Hepatocyte (in vitro differentiated cells): ENCODE data around the gene LY6G6C. TPM values are rescaled to one million over a fixed set of nuclear protein-coding genes. Genes with fewer than 3 reads are reported as not detected.

Source experiments
- DNase-seq: peaks from one replicate; pipeline ENCODE4 v3.0.0-alpha.2; 2016; ENCODE audit warnings: low spot score
- H2AFZ ChIP-seq: fragments of 200-600 bp; sonication (generic); 2 replicates; pipeline ENCODE4 v1.6.0; 2016; ENCODE audit warnings: antibody characterized with exemption, mild to moderate bottlenecking
- H3K27ac ChIP-seq: fragments of 200-600 bp; sonication (generic); 2 replicates; pipeline ENCODE4 v1.5.1; 2016; ENCODE audit warnings: mild to moderate bottlenecking
- H3K27me3 ChIP-seq: fragments of 200-600 bp; sonication (generic); 2 replicates; pipeline ENCODE4 v1.6.1; 2016
- H3K36me3 ChIP-seq: fragments of 200-600 bp; sonication (generic); replicated peaks from 2 replicates; pipeline ENCODE4 v1.5.1; 2016; ENCODE audit warnings: low read depth; ENCODE audit not compliant: insufficient read depth
- H3K4me1 ChIP-seq: fragments of 200-600 bp; sonication (generic); 2 replicates; pipeline ENCODE4 v1.5.1; 2016; ENCODE audit warnings: mild to moderate bottlenecking, moderate library complexity; ENCODE audit not compliant: insufficient read depth
- H3K4me2 ChIP-seq: fragments of 200-600 bp; sonication (generic); 2 replicates; pipeline ENCODE4 v1.6.0; 2016
- H3K4me3 ChIP-seq: fragments of 200-600 bp; sonication (generic); 2 replicates; pipeline ENCODE4 v1.5.1; 2016; ENCODE audit warnings: mild to moderate bottlenecking
- H3K79me2 ChIP-seq: fragments of 200-600 bp; sonication (generic); 2 replicates; pipeline ENCODE4 v1.6.0; 2017; ENCODE audit warnings: mild to moderate bottlenecking
- H3K9me2 ChIP-seq: fragments of 200-600 bp; sonication (generic); replicated peaks from 2 replicates; pipeline ENCODE4 v1.6.0; 2017; ENCODE audit warnings: mild to moderate bottlenecking; ENCODE audit not compliant: insufficient read depth
- H3K9me3 ChIP-seq: fragments of 200-600 bp; sonication (generic); 2 replicates; pipeline ENCODE4 v1.5.1; 2016; ENCODE audit warnings: low read depth, mild to moderate bottlenecking
- H4K20me1 ChIP-seq: fragments of 200-600 bp; sonication (generic); 2 replicates; pipeline ENCODE4 v1.6.0; 2016; ENCODE audit warnings: mild to moderate bottlenecking; ENCODE audit not compliant: insufficient read depth, poor library complexity, severe bottlenecking
- CTCF ChIP-seq: fragments of 200-600 bp; sonication (generic); IDR thresholded peaks from 2 replicates; pipeline ENCODE4 v1.5.1; 2016; ENCODE audit warnings: antibody characterized with exemption, mild to moderate bottlenecking; ENCODE audit not compliant: poor library complexity
- EZH2 ChIP-seq: fragments of 200-600 bp; sonication (generic); IDR thresholded peaks from 2 replicates; pipeline ENCODE4 v1.6.1; 2016; ENCODE audit warnings: antibody characterized with exemption, mild to moderate bottlenecking, borderline replicate concordance
- EZH2phosphoT487 ChIP-seq: fragments of 200-600 bp; sonication (generic); IDR thresholded peaks from one replicate; pipeline ENCODE4 v1.6.1; 2018; ENCODE audit warnings: antibody characterized with exemption, mild to moderate bottlenecking, low read depth, moderate library complexity; ENCODE audit not compliant: unreplicated experiment, severe bottlenecking
- WGBS: methylation state at CpG from one replicate; pipeline ENCODE4 v1.1.6; 2016; ENCODE audit warnings: low lambda C conversion rate; ENCODE audit errors: missing lambda C conversion rate; 5-methylcytosine and 5-hydroxymethylcytosine counted together
- microRNA-seq: library from miRNA; unstranded; fragments of <30 nt; microRNA quantifications from one replicate; pipeline ENCODE4, GENCODE V29; 2017
- polyA plus RNA-seq: library from polyadenylated mRNA; unstranded; fragments of >200 nt; fragmentation: Nextera tagmentation; extraction: Ambion mirVana; gene quantifications from 2 replicates; pipeline ENCODE4 v1.2.1, GENCODE V29; 2016
- small RNA-seq: library from RNA; depleted of rRNA; stranded (forward); fragments of <200 nt; gene quantifications from one replicate; pipeline ENCODE3, GENCODE V24; 2014
- total RNA-seq: library from RNA; depleted of rRNA; stranded (reverse); fragments of >200 nt; gene quantifications from 2 replicates; pipeline ENCODE4 v1.2.3, GENCODE V29; 2014

The LY6G6C gene
- total and polyA plus RNA-seq, 2 experiments from 2014 or later: 0.30 TPM; not detected in 1

- no peak overlapping the region for H3K4me3 ChIP-seq
- no peak for DNase-seq
- peaks cover under 1% of the 10 kb centered on the region for H3K4me1 ChIP-seq
- H4K20me1 ChIP-seq: no peaks in the 10 kb centered on the region
- H3K36me3 ChIP-seq: no peaks in the 10 kb centered on the region
- 85% methylated on average over 4 of the region's 4 CpGs for WGBS
- H3K27ac ChIP-seq: no peak overlapping the region
- H3K4me2 ChIP-seq: no peak overlapping the region
- H3K9me2 ChIP-seq: no peaks in the 10 kb centered on the region
- TF ChIP-seq CTCF (no peak), EZH2 (no peak), EZH2phosphoT487 (no peak)
- H2AFZ ChIP-seq: no peak overlapping the region
- H3K79me2 ChIP-seq: no peaks in the 10 kb centered on the region
- no peaks in the 10 kb centered on the region for H3K27me3 ChIP-seq
- no peaks in the 10 kb centered on the region for H3K9me3 ChIP-seq
Measured at GRCh38 chr6:31676322-31676903, 45.1 kb downstream of the LY6G6C start.

- Histone ChIP-seq H3K36me3 (no peaks in the 10 kb centered on the region), H3K4me3 (no peak within 1 kb of the TSS), H3K4me2 (no peak within 1 kb of the TSS), H2AFZ (no peak within 1 kb of the TSS), H3K4me1 (no peaks in the 10 kb centered on the region), H3K27ac (no peak within 1 kb of the TSS), H3K9me3 (no peaks in the 10 kb centered on the region), H3K9me2 (no peaks in the 10 kb centered on the region), H3K27me3 (no peaks in the 10 kb centered on the region), H3K79me2 (peaks cover 30% of the 10 kb centered on the region), H4K20me1 (no peaks in the 10 kb centered on the region)
- 92% methylated on average over 8 of the region's 8 CpGs for WGBS
- no peak for DNase-seq
- TF ChIP-seq EZH2phosphoT487 (no peak), CTCF (no peak), EZH2 (no peak)
Measured at GRCh38 chr6:31669676-31670075, 51.9 kb downstream of the LY6G6C start, which contains the start of gene LY6G5B. Gene LY6G5B (plus strand): TSS chr6:31669976. CDS start chr6:31670951, 975 bp downstream.

Small RNA genes within 50 kb of the gene (microRNA-seq; reads per million reads assigned to microRNA genes)
- 5.4 reads per million, percentile 11 among the genes with 10 or more reads in this experiment for gene MIR4646

Small RNA genes within 50 kb of the gene (small RNA-seq; reads per million reads assigned to genes)
- not detected for gene LY6G6D
- gene MIR4646: not detected
- not detected for gene MSH5-SAPCD1
- gene RNU6-850P: not detected
- not detected for gene SAPCD1

Other genes starting within 250 kb of the LY6G6C start
Only the 30 nearest of the 41 such genes appear.
- not detected in 2 replicates for gene LTA, start 149.5 kb downstream of the LY6G6C start, total RNA-seq
- gene LTA, start 149.5 kb downstream of the LY6G6C start, polyA plus RNA-seq: not detected in 2 replicates
- 0.63 TPM in 1 of 2 replicates, not detected in the other for gene TNF, start 146.2 kb downstream of the LY6G6C start, total RNA-seq
- 0.91 and 1.3 TPM in 2 replicates for gene TNF, start 146.2 kb downstream of the LY6G6C start, polyA plus RNA-seq
- gene LTB, start 139.3 kb downstream of the LY6G6C start, total RNA-seq: 2.4 and 4.0 TPM in 2 replicates
- 6.0 and 10.6 TPM in 2 replicates for gene LTB, start 139.3 kb downstream of the LY6G6C start, polyA plus RNA-seq
- not detected in 2 replicates for gene LST1, start 135.5 kb downstream of the LY6G6C start, total RNA-seq
- gene LST1, start 135.5 kb downstream of the LY6G6C start, polyA plus RNA-seq: 1.5 and 2.4 TPM in 2 replicates
- gene NCR3, start 128.7 kb downstream of the LY6G6C start, total RNA-seq: not detected in 2 replicates
- not detected in 2 replicates for gene NCR3, start 128.7 kb downstream of the LY6G6C start, polyA plus RNA-seq
- gene AIF1, start 106.5 kb downstream of the LY6G6C start, total RNA-seq: 4.1 and 4.6 TPM in 2 replicates
- 7.2 and 12.8 TPM in 2 replicates for gene AIF1, start 106.5 kb downstream of the LY6G6C start, polyA plus RNA-seq
- 29.8 and 50.2 TPM in 2 replicates for gene PRRC2A, start 101.0 kb downstream of the LY6G6C start, total RNA-seq
- 47.5 and 69.0 TPM in 2 replicates for gene PRRC2A, start 101.0 kb downstream of the LY6G6C start, polyA plus RNA-seq
- 113 and 148 TPM in 2 replicates for gene BAG6, start 69.1 kb downstream of the LY6G6C start, total RNA-seq
- gene BAG6, start 69.1 kb downstream of the LY6G6C start, polyA plus RNA-seq: 84.6 and 85.7 TPM in 2 replicates
- gene APOM, start 65.9 kb downstream of the LY6G6C start, total RNA-seq: 9.3 and 10.4 TPM in 2 replicates
- gene APOM, start 65.9 kb downstream of the LY6G6C start, polyA plus RNA-seq: 28.2 and 40.7 TPM in 2 replicates
- 21.3 and 23.3 TPM in 2 replicates for gene C6orf47, start 61.0 kb downstream of the LY6G6C start, total RNA-seq
- gene C6orf47, start 61.0 kb downstream of the LY6G6C start, polyA plus RNA-seq: 19.8 and 25.4 TPM in 2 replicates
- gene GPANK1, start 56.7 kb downstream of the LY6G6C start, total RNA-seq: 11.5 and 18.1 TPM in 2 replicates
- 18.5 and 23.8 TPM in 2 replicates for gene GPANK1, start 56.7 kb downstream of the LY6G6C start, polyA plus RNA-seq
- 155 and 185 TPM in 2 replicates for gene CSNK2B, start 55.7 kb downstream of the LY6G6C start, total RNA-seq
- 181 and 202 TPM in 2 replicates for gene CSNK2B, start 55.7 kb downstream of the LY6G6C start, polyA plus RNA-seq
- 2.2 and 5.3 TPM in 2 replicates for gene LY6G5B, start 51.8 kb downstream of the LY6G6C start, total RNA-seq
- gene LY6G5B, start 51.8 kb downstream of the LY6G6C start, polyA plus RNA-seq: 14.9 and 18.9 TPM in 2 replicates
- gene LY6G5C, start 40.7 kb downstream of the LY6G6C start, total RNA-seq: 0.32 TPM in 1 of 2 replicates, not detected in the other
- gene LY6G5C, start 40.7 kb downstream of the LY6G6C start, polyA plus RNA-seq: 0.63 and 5.0 TPM in 2 replicates
- 63.2 and 66.8 TPM in 2 replicates for gene ABHD16A, start 18.4 kb downstream of the LY6G6C start, total RNA-seq
- 81.3 and 94.7 TPM in 2 replicates for gene ABHD16A, start 18.4 kb downstream of the LY6G6C start, polyA plus RNA-seq
- gene LY6G6F, start 14.9 kb downstream of the LY6G6C start, total RNA-seq: not detected in 2 replicates
- not detected in 2 replicates for gene LY6G6F, start 14.9 kb downstream of the LY6G6C start, polyA plus RNA-seq
- 1.3 TPM in 1 of 2 replicates, not detected in the other for gene LY6G6D, start 6.4 kb downstream of the LY6G6C start, total RNA-seq
- 1.2 and 3.0 TPM in 2 replicates for gene LY6G6D, start 6.4 kb downstream of the LY6G6C start, polyA plus RNA-seq
- gene MPIG6B, start 1.6 kb upstream of the LY6G6C start, total RNA-seq: not detected in 2 replicates
- 0.33 TPM in 1 of 2 replicates, not detected in the other for gene MPIG6B, start 1.6 kb upstream of the LY6G6C start, polyA plus RNA-seq
- gene DDAH2, start 7.6 kb upstream of the LY6G6C start, total RNA-seq: 93.8 and 108 TPM in 2 replicates
- gene DDAH2, start 7.6 kb upstream of the LY6G6C start, polyA plus RNA-seq: 137 and 157 TPM in 2 replicates
- gene CLIC1, start 14.8 kb upstream of the LY6G6C start, total RNA-seq: 454 and 463 TPM in 2 replicates
- gene CLIC1, start 14.8 kb upstream of the LY6G6C start, polyA plus RNA-seq: 555 and 599 TPM in 2 replicates
- gene MSH5, start 18.3 kb upstream of the LY6G6C start, total RNA-seq: 6.4 and 7.9 TPM in 2 replicates
- gene MSH5, start 18.3 kb upstream of the LY6G6C start, polyA plus RNA-seq: 4.9 and 8.5 TPM in 2 replicates
- gene SAPCD1, start 40.9 kb upstream of the LY6G6C start, total RNA-seq: 1.4 and 4.1 TPM in 2 replicates
- gene SAPCD1, start 40.9 kb upstream of the LY6G6C start, polyA plus RNA-seq: 1.8 and 2.0 TPM in 2 replicates
- gene VWA7, start 55.6 kb upstream of the LY6G6C start, total RNA-seq: 1.5 and 3.4 TPM in 2 replicates
- 2.8 and 5.2 TPM in 2 replicates for gene VWA7, start 55.6 kb upstream of the LY6G6C start, polyA plus RNA-seq
- 23.3 and 36.6 TPM in 2 replicates for gene VARS1, start 74.0 kb upstream of the LY6G6C start, total RNA-seq
- gene VARS1, start 74.0 kb upstream of the LY6G6C start, polyA plus RNA-seq: 51.0 and 59.6 TPM in 2 replicates
- 42.9 and 51.9 TPM in 2 replicates for gene LSM2, start 85.2 kb upstream of the LY6G6C start, total RNA-seq
- gene LSM2, start 85.2 kb upstream of the LY6G6C start, polyA plus RNA-seq: 48.7 and 57.9 TPM in 2 replicates
- 1.4 and 2.2 TPM in 2 replicates for gene HSPA1L, start 93.5 kb upstream of the LY6G6C start, total RNA-seq
- 1.0 and 2.7 TPM in 2 replicates for gene HSPA1L, start 93.5 kb upstream of the LY6G6C start, polyA plus RNA-seq
- 83.3 and 84.3 TPM in 2 replicates for gene HSPA1A, start 93.8 kb upstream of the LY6G6C start, total RNA-seq
- gene HSPA1A, start 93.8 kb upstream of the LY6G6C start, polyA plus RNA-seq: 50.0 and 82.2 TPM in 2 replicates
- gene HSPA1B, start 106.0 kb upstream of the LY6G6C start, total RNA-seq: 172 and 177 TPM in 2 replicates
- gene HSPA1B, start 106.0 kb upstream of the LY6G6C start, polyA plus RNA-seq: 82.1 and 111 TPM in 2 replicates
- 402 and 407 TPM in 2 replicates for gene NEU1, start 141.1 kb upstream of the LY6G6C start, total RNA-seq
- 331 and 388 TPM in 2 replicates for gene NEU1, start 141.1 kb upstream of the LY6G6C start, polyA plus RNA-seq
- gene SLC44A4, start 157.3 kb upstream of the LY6G6C start, total RNA-seq: 76.2 and 92.0 TPM in 2 replicates
- gene SLC44A4, start 157.3 kb upstream of the LY6G6C start, polyA plus RNA-seq: 73.5 and 90.8 TPM in 2 replicates